Measurements from ENCODE around the gene ZNF541.

Gene ZNF541

GRCh38 chr19:47540748-47541147, 32.2 kb downstream of the ZNF541 start:
- peak; percentile 31 for DNase-seq

GRCh38 chr19:47539747-47540311, 33.1 kb downstream of the ZNF541 start:
- DNase-seq: no peak

GRCh38 chr19:47538812-47539211, 34.1 kb downstream of the ZNF541 start:
- no peak for DNase-seq

- no peak for DNase-seq
These were observed 35.5 kb downstream of the ZNF541 start for GRCh38 chr19:47537493-47537892.

- DNase-seq: no peak
These were observed 38.3 kb downstream of the ZNF541 start for GRCh38 chr19:47534628-47535027.

- no peak for DNase-seq
These were observed 41.1 kb downstream of the ZNF541 start for GRCh38 chr19:47531640-47532387.

GRCh38 chr19:47529018-47529742, 43.8 kb downstream of the ZNF541 start:
- DNase-seq: no peak

- DNase-seq: no peak
These were observed 46.1 kb downstream of the ZNF541 start for GRCh38 chr19:47526798-47527197.

GRCh38 chr19:47523473-47523872, 49.5 kb downstream of the ZNF541 start:
- DNase-seq: no peak

Measured in EL (cell line).